Endothelial cell of umbilical vein (primary cell): Measurements from ENCODE around the gene METTL21C. TPM values are rescaled to one million over a fixed set of nuclear protein-coding genes. Genes with fewer than 3 reads are reported as not detected.

Experiments
- BruUV-seq: library from RNA; stranded (reverse); fragments of 400-500 nt; replicated peaks from 2 replicates; lab custom pipeline; 2021; lab: Mats Ljungman, UMichigan
- CTCF ChIA-PET: fragments of 300-600, 350-600 bp; sonication (Branson Sonifier 250); formaldehyde crosslinking; loops from one replicate; lab custom pipeline; 2021; ENCODE audit warnings: antibody characterized with exemption, inconsistent platforms; lab: Charles Lee
- POLR2A ChIA-PET: fragments of 300-600, 350-600 bp; sonication (Branson Sonifier 250); formaldehyde crosslinking; loops from one replicate; lab custom pipeline; 2021; ENCODE audit warnings: antibody characterized with exemption, inconsistent platforms; lab: Charles Lee
- DNase-seq: peaks from one replicate; pipeline ENCODE4 v3.0.0-alpha.2; 2011; ENCODE audit warnings: low read depth, low spot score
- FAIRE-seq: peaks from 2 replicates; lab custom pipeline; 2011; peaks lifted over from hg19 to GRCh38; lab: Jason Lieb, UNC
- H2AFZ ChIP-seq: 2 replicates; pipeline ENCODE4 v1.6.0; 2012; ENCODE audit warnings: low read depth, low read length, control low read depth, inconsistent platforms
- H3K27ac ChIP-seq: 2 replicates; pipeline ENCODE4 v1.5.1; 2011; ENCODE audit warnings: low read depth, mild to moderate bottlenecking, control low read depth, low read length, moderate library complexity; ENCODE audit not compliant: insufficient read depth
- H3K27me3 ChIP-seq, 2 experiments: 2 replicates each; pipeline versions ENCODE4 v1.6.0 to v1.6.1; 2011; ENCODE audit warnings: low read length in 2 of 2, mixed read lengths in 1 of 2; ENCODE audit not compliant: control insufficient read depth in 2 of 2, insufficient read depth in 2 of 2
- H3K36me3 ChIP-seq, 2 experiments: 2 replicates in 1 of 2; 3 replicates in 1 of 2; pipeline ENCODE4 v1.5.1; 2011; ENCODE audit warnings: low read length in 2 of 2, mild to moderate bottlenecking in 1 of 2, moderate library complexity in 1 of 2; ENCODE audit not compliant: control insufficient read depth in 2 of 2, insufficient read depth in 2 of 2; ENCODE audit errors: extremely low read depth in 1 of 2
- H3K4me1 ChIP-seq: 3 replicates; pipeline ENCODE4 v1.5.1; 2011; ENCODE audit warnings: mild to moderate bottlenecking, low read length; ENCODE audit not compliant: control insufficient read depth, insufficient read depth; ENCODE audit errors: extremely low read depth
- H3K4me2 ChIP-seq: 2 replicates; pipeline ENCODE4 v1.6.1; 2011; ENCODE audit warnings: low read length, control low read depth, mixed read lengths; ENCODE audit not compliant: insufficient read depth
- H3K4me3 ChIP-seq, 3 experiments: fragments of 200-600 bp in 1 of 3; sonication (generic), shearing (Covaris generic) in 1 of 3; replicated peaks in 1 of 3; 2 replicates each; pipeline ENCODE4 v1.5.1; 2011 to 2016; ENCODE audit warnings: control low read depth in 3 of 3, low read length in 3 of 3, mild to moderate bottlenecking in 2 of 3, inconsistent platforms in 1 of 3, low read depth in 1 of 3, moderate library complexity in 1 of 3; ENCODE audit not compliant: insufficient read depth in 1 of 3
- H3K79me2 ChIP-seq: 2 replicates; pipeline ENCODE4 v1.6.0; 2012; ENCODE audit warnings: low read length, inconsistent platforms; ENCODE audit not compliant: control insufficient read depth, insufficient read depth
- H3K9ac ChIP-seq: replicated peaks from 2 replicates; pipeline ENCODE3; 2011; ENCODE audit warnings: low read length, control low read depth; ENCODE audit not compliant: insufficient read depth; ENCODE audit errors: extremely low read depth
- H3K9me1 ChIP-seq: replicated peaks from 3 replicates; pipeline ENCODE4 v1.6.0; 2011; ENCODE audit warnings: mild to moderate bottlenecking, low read length; ENCODE audit not compliant: control insufficient read depth, insufficient read depth; ENCODE audit errors: extremely low read depth
- H3K9me3 ChIP-seq: replicated peaks from 2 replicates; pipeline ENCODE4 v1.5.1; 2012; ENCODE audit warnings: low read length, inconsistent platforms; ENCODE audit not compliant: control insufficient read depth, insufficient read depth
- H4K20me1 ChIP-seq: replicated peaks from 2 replicates; pipeline ENCODE3; 2011; ENCODE audit warnings: mild to moderate bottlenecking, low read length; ENCODE audit not compliant: control insufficient read depth, insufficient read depth; ENCODE audit errors: extremely low read depth
- CTCF ChIP-seq, 2 donors: IDR thresholded peaks; 1 replicate in 1 of 2; 2 replicates in 1 of 2; pipeline ENCODE4 v1.5.1; 2011; ENCODE audit warnings: low read length in 2 of 2, mild to moderate bottlenecking in 2 of 2, moderate library complexity in 2 of 2, control low read depth in 1 of 2, inconsistent platforms in 1 of 2, low read depth in 1 of 2; ENCODE audit not compliant: insufficient read depth in 1 of 2; ENCODE audit errors: extremely low read depth in 1 of 2
- EZH2 ChIP-seq: IDR thresholded peaks from 2 replicates; pipeline ENCODE4 v1.6.1; 2012; ENCODE audit warnings: borderline replicate concordance, low read depth, mild to moderate bottlenecking, moderate library complexity, low read length, inconsistent platforms; ENCODE audit not compliant: severe bottlenecking
- FOS ChIP-seq: IDR thresholded peaks from 2 replicates; pipeline ENCODE4 v1.6.1; 2011; ENCODE audit warnings: mild to moderate bottlenecking, low read length, moderate library complexity, borderline replicate concordance; ENCODE audit not compliant: insufficient read depth
- GATA2 ChIP-seq: IDR thresholded peaks from 2 replicates; pipeline ENCODE4 v1.7.0; 2011; ENCODE audit warnings: low read depth, mild to moderate bottlenecking, moderate library complexity, mixed read lengths, low read length; ENCODE audit not compliant: insufficient read length, insufficient read depth
- JUN ChIP-seq: IDR thresholded peaks from 2 replicates; pipeline ENCODE4 v1.6.1; 2011; ENCODE audit warnings: borderline replicate concordance, low read depth; ENCODE audit not compliant: insufficient read length, insufficient read depth
- MAX ChIP-seq: IDR thresholded peaks from 2 replicates; pipeline ENCODE4 v1.6.1; 2011; ENCODE audit not compliant: insufficient read depth, insufficient read length
- MYC ChIP-seq: IDR thresholded peaks from one replicate; pipeline ENCODE4 v1.6.1; 2011; ENCODE audit warnings: mild to moderate bottlenecking, low read depth, low read length
- POLR2A ChIP-seq: IDR thresholded peaks from 2 replicates; pipeline ENCODE4 v1.6.1; 2012; ENCODE audit warnings: low read depth, mild to moderate bottlenecking, control low read depth, low read length
- POLR2AphosphoS5 ChIP-seq: IDR thresholded peaks from 2 replicates; pipeline ENCODE4 v1.6.1; 2012; ENCODE audit warnings: low read depth, mild to moderate bottlenecking, control low read depth, low read length, moderate library complexity; ENCODE audit not compliant: insufficient read depth
- dilution Hi-C: fragments of 300-500 bp; cut with MboI; formaldehyde crosslinking; loops from one replicate; pipeline ENCODE4 v1.15.0; 2019; ENCODE audit warnings: low sequenced_read_pairs; ENCODE audit not compliant: extremely low pct_ligation_motif_present
- intact Hi-C: fragments of 100-400 bp; cut with micrococcal nuclease; formaldehyde crosslinking; loops from one replicate; pipeline ENCODE4 v1.10.0; 2022
- polyA plus RNA-seq, 4 experiments: library from polyadenylated mRNA; depleted of rRNA in 3 of 4; stranded (reverse) in 3 of 4; unstranded in 1 of 4; fragments of >200 nt; gene quantifications; 2 replicates each; pipeline versions ENCODE4 v1.2.1 to v1.2.3, GENCODE V29; 2011 to 2012; ENCODE audit warnings: missing spikeins in 1 of 4
- total RNA-seq: library from RNA; stranded (reverse); gene quantifications from 2 replicates; pipeline ENCODE4 v1.2.3, GENCODE V29; 2021

Gene METTL21C
- total and polyA plus RNA-seq, 2 donors (not counting 3 experiments of a cell fraction or from before 2014, with no cell fraction given), result not detected

- ChIA-PET CTCF (interaction anchor here (1.3 to 5.9 kb wide), 3 partner anchors 9 to 82 kb away, joined by 3 to 36 read pairs (median 4); no protein-coding TSS in a partner anchor), POLR2A (no interaction called here)
- H3K36me3 ChIP-seq, result peaks cover 11 to 31% of the 10 kb centered on the region in 2 experiments
- FAIRE-seq (no peak), DNase-seq (no peak)
- H3K9me3 ChIP-seq, result no peaks in the 10 kb centered on the region
- no peak overlapping the region for H2AFZ ChIP-seq
- H3K27ac ChIP-seq, result no peak overlapping the region
- H3K4me2 ChIP-seq, result no peak overlapping the region
- no peaks in the 10 kb centered on the region for H3K27me3 ChIP-seq
- no peaks in the 10 kb centered on the region for H3K9me1 ChIP-seq
- H3K9ac ChIP-seq, result no peak overlapping the region
- TF ChIP-seq CTCF (IDR thresholded peaks at IDR 0.05; ENCODE audit: extremely low read depth in 1 of 2, insufficient read depth in 1 of 2, low read depth in 1 of 2, low read length in 2 of 2) (no peak), POLR2AphosphoS5 (no peak), POLR2A (no peak), JUN (no peak), MYC (no peak), GATA2 (no peak), FOS (no peak), MAX (no peak), EZH2 (no peak)
- dilution Hi-C loops, result no loop called here
- H3K4me1 ChIP-seq, result peaks cover 16% of the 10 kb centered on the region
- no peak overlapping the region for H3K4me3 ChIP-seq
- no peaks in the 10 kb centered on the region for H3K79me2 ChIP-seq
- H4K20me1 ChIP-seq, result no peaks in the 10 kb centered on the region
- intact Hi-C loops, result no loop called here
- no TSS peak for BruUV-seq
Measured at GRCh38 chr13:102642475-102642874, 52.4 kb downstream of the METTL21C start.
